SK-N-SH (cell line): ENCODE measurements around the gene AVPR2. TPM values are rescaled to one million over a fixed set of nuclear protein-coding genes. Genes with fewer than 3 reads are reported as not detected.

Source experiments
- CHD2 ChIP-seq: fragments of 150-350 bp; IDR thresholded peaks from 2 replicates; pipeline ENCODE4 v1.6.1; 2018; ENCODE audit warnings: low read length; ENCODE audit not compliant: partially characterized antibody
- CTCF ChIP-seq: fragments of 200-600 bp; sonication (generic); IDR thresholded peaks from 2 replicates; pipeline ENCODE4 v1.6.1; 2017; ENCODE audit warnings: antibody characterized with exemption, mild to moderate bottlenecking, moderate library complexity
- ELF1 ChIP-seq: IDR thresholded peaks from 2 replicates; pipeline ENCODE4 v1.4.0; 2012
- EP300 ChIP-seq, 2 experiments: IDR thresholded peaks; 2 replicates each; pipeline versions ENCODE4 v1.4.0 to v1.6.1; 2012; ENCODE audit warnings: borderline replicate concordance in 1 of 2, low read depth in 1 of 2, low read length in 1 of 2
- FOXM1 ChIP-seq: IDR thresholded peaks from 2 replicates; pipeline ENCODE4 v1.4.0; 2012; ENCODE audit warnings: low read depth, mild to moderate bottlenecking
- IRF3 ChIP-seq: fragments of 150-350 bp; IDR thresholded peaks from 2 replicates; pipeline ENCODE4 v1.6.1; 2016; ENCODE audit warnings: mild to moderate bottlenecking, low read depth, low read length
- MXI1 ChIP-seq: IDR thresholded peaks from 2 replicates; pipeline ENCODE4 v1.6.1; 2012; ENCODE audit warnings: mild to moderate bottlenecking, low read depth, low read length, improper control_type of control experiment
- NRF1 ChIP-seq: IDR thresholded peaks from 2 replicates; pipeline ENCODE4 v1.6.1; 2012; ENCODE audit warnings: low read depth, mild to moderate bottlenecking, low read length
- RFX5 ChIP-seq: IDR thresholded peaks from 2 replicates; pipeline ENCODE4 v1.6.1; 2012; ENCODE audit warnings: mild to moderate bottlenecking, improper control_type of control experiment, low read length
- TEAD4 ChIP-seq: IDR thresholded peaks from 2 replicates; pipeline ENCODE4 v1.4.0; 2012; ENCODE audit warnings: mild to moderate bottlenecking, borderline replicate concordance; ENCODE audit not compliant: insufficient read depth
- USF2 ChIP-seq: fragments of 150-350 bp; IDR thresholded peaks from 2 replicates; pipeline ENCODE4 v1.6.1; 2017; ENCODE audit warnings: antibody characterized with exemption, low read length, low read depth, borderline replicate concordance
- ZBTB33 ChIP-seq: IDR thresholded peaks from 2 replicates; pipeline ENCODE4 v1.4.0; 2012; ENCODE audit warnings: low read depth, borderline replicate concordance
- polyA plus RNA-seq, 3 experiments: library from polyadenylated mRNA; depleted of rRNA; stranded (reverse); fragments of >200 nt; gene quantifications; 2 replicates each; pipeline ENCODE4 v1.2.3, GENCODE V29; 2012

Gene AVPR2
- polyA plus RNA-seq, 1 of the 3 experiments (the other 2 are of a cell fraction) = not detected

- peak; percentile 46 for TF ChIP-seq CTCF
- peak; percentile 79 for TF ChIP-seq CHD2
- TF ChIP-seq NRF1 = peak; percentile 73
- TF ChIP-seq RFX5 = peak; percentile 60; the same call in 1 of the 2 replicates
- peak; percentile 72 for TF ChIP-seq MXI1
- peak; percentile 70; the same call in 1 of the 2 replicates for TF ChIP-seq ZBTB33
- TF ChIP-seq IRF3 = no peak
- no peak for TF ChIP-seq FOXM1
- TF ChIP-seq TEAD4 = no peak
- TF ChIP-seq ELF1 = peak; percentile 82
- peak; percentile 70 for TF ChIP-seq USF2
- TF ChIP-seq EP300 (IDR thresholded peaks at IDR 0.05; ENCODE audit: borderline replicate concordance in 1 of 2, low read depth in 1 of 2, low read length in 1 of 2) = 0 out of 4 replicates have a peak, but pooled peaks of 1 of the 2 experiments have one; percentile 29
- TF ChIP-seq, all 33 proteins: peak for 16
Measured at GRCh38 chrX:153927922-153928760, 23.7 kb downstream of the AVPR2 start (continued).
